NCI-H510A (cell line): ENCODE results near the gene PXDN.

Experiments
- DNase-seq: peaks from one replicate; lab custom pipeline; 2025; lab: John Stamatoyannopoulos, UW

Gene PXDN

GRCh38 chr2:1609040-1609439 lies 135.3 kb downstream of the PXDN start:
- DNase-seq, result peak; percentile 27

- DNase-seq, result no peak
Observed at GRCh38 chr2:1607971-1608688, 136.2 kb downstream of the PXDN start.

GRCh38 chr2:1607236-1607920 lies 136.9 kb downstream of the PXDN start:
- DNase-seq, result no peak

- DNase-seq, result no peak
Observed at GRCh38 chr2:1606421-1607235, 137.7 kb downstream of the PXDN start.

GRCh38 chr2:1606046-1606400 lies 138.3 kb downstream of the PXDN start:
- no peak for DNase-seq

- peak; percentile 47 for DNase-seq
Observed at GRCh38 chr2:1605102-1606045, 138.9 kb downstream of the PXDN start.

GRCh38 chr2:1603521-1603920 lies 140.8 kb downstream of the PXDN start:
- DNase-seq, result no peak

GRCh38 chr2:1603059-1603458 lies 141.3 kb downstream of the PXDN start:
- no peak for DNase-seq

GRCh38 chr2:1602278-1603010 lies 141.9 kb downstream of the PXDN start:
- no peak for DNase-seq

- DNase-seq, result no peak
Observed at GRCh38 chr2:1601471-1602277, 142.6 kb downstream of the PXDN start.

- no peak for DNase-seq
Observed at GRCh38 chr2:1601067-1601412, 143.3 kb downstream of the PXDN start.

GRCh38 chr2:1600191-1601066 lies 143.9 kb downstream of the PXDN start:
- DNase-seq, result no peak

GRCh38 chr2:1599301-1600085 lies 144.8 kb downstream of the PXDN start:
- DNase-seq, result no peak

GRCh38 chr2:1598800-1599199 lies 145.5 kb downstream of the PXDN start:
- DNase-seq, result no peak

- no peak for DNase-seq
Observed at GRCh38 chr2:1598041-1598710, 146.1 kb downstream of the PXDN start.

GRCh38 chr2:1595274-1595673 lies 149.0 kb downstream of the PXDN start:
- DNase-seq, result no peak

GRCh38 chr2:1594373-1595171 lies 149.7 kb downstream of the PXDN start:
- no peak for DNase-seq
